ENCODE measurements around the gene ZDHHC14. TPM values are rescaled to one million over a fixed set of nuclear protein-coding genes. Genes with fewer than 3 reads are reported as not detected.

ZDHHC14 gene
- total RNA-seq, 3 donors from 2014 or later: 9.1 to 10.5 (median 10.0) TPM

DNA sequence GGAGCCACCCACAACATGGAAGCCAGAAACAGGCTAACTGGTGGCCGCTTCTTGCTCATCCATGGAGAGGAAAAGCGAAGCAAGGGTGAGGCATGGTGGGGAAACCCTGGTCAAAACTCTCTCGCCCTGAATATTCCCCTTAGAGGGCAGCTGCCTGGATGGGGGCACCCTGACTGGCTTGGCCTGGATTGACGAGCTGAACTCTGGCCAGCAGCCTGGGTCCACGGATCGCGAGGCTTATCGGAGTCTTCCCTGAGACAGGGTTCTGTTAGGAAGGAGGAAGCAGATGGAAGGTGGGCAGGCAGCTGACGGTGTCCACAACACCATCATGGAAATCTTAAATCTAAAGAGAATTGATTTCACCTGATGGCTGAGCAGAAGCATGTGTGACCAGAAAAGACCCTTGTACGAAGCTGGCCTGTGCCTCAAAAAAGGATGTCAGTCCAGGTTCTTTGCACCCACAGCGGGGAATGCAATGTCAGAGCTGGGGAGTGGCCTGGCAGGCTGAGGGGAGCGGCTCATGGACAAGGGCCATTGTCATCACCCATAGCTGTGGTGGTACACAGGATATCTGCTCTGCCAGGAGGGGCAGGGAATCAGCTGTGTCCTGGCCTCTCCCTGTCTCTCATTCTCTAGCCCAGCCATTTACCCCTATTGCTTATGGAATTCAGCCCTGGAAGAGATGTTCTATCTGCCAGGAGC is 332.6 kb downstream of the ZDHHC14 start:
- Histone ChIP-seq H3K36me3 (ENCODE audit: low read depth) (no peaks in the 10 kb centered on the region), H3K4me1 (ENCODE audit: low read depth) (peaks cover 5% of the 10 kb centered on the region), H3K9me3 (no peaks in the 10 kb centered on the region), H3K4me3 (no peak overlapping the region)
- TF ChIP-seq, protein P1, sequence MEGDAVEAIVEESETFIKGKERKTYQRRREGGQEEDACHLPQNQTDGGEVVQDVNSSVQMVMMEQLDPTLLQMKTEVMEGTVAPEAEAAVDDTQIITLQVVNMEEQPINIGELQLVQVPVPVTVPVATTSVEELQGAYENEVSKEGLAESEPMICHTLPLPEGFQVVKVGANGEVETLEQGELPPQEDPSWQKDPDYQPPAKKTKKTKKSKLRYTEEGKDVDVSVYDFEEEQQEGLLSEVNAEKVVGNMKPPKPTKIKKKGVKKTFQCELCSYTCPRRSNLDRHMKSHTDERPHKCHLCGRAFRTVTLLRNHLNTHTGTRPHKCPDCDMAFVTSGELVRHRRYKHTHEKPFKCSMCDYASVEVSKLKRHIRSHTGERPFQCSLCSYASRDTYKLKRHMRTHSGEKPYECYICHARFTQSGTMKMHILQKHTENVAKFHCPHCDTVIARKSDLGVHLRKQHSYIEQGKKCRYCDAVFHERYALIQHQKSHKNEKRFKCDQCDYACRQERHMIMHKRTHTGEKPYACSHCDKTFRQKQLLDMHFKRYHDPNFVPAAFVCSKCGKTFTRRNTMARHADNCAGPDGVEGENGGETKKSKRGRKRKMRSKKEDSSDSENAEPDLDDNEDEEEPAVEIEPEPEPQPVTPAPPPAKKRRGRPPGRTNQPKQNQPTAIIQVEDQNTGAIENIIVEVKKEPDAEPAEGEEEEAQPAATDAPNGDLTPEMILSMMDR (IDR thresholded peaks at IDR 0.05): no peak
- intact Hi-C loops (cut with DNase I, micrococcal nuclease): no loop called here
- ATAC-seq (no peak), DNase-seq (no peak)

DNA sequence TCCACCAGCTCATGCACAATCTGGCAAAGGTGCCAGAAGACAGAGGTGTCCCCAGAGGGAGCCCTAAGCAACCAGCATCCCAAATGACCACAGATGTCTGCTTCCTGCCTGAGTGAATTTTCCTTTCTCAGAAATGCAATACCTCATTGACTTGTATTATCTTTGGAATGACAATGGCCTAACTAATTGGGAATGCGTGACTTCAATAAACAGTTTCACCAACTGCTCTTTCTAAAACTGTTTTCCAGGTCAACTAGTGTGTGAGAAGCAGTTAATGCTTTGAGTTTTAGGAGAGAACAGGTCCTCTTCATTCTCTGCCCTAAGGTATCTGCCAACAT is 333.1 kb downstream of the ZDHHC14 start:
- no peak for ATAC-seq
- Histone ChIP-seq H3K36me3 (ENCODE audit: low read depth) (no peaks in the 10 kb centered on the region), H3K4me1 (ENCODE audit: low read depth) (peaks cover 5% of the 10 kb centered on the region), H3K9me3 (no peaks in the 10 kb centered on the region), H3K4me3 (no peak overlapping the region)
- TF ChIP-seq, protein P1 (IDR thresholded peaks at IDR 0.05): no peak
- intact Hi-C loops (cut with DNase I, micrococcal nuclease): no loop called here
- DNase-seq: no peak

DNA sequence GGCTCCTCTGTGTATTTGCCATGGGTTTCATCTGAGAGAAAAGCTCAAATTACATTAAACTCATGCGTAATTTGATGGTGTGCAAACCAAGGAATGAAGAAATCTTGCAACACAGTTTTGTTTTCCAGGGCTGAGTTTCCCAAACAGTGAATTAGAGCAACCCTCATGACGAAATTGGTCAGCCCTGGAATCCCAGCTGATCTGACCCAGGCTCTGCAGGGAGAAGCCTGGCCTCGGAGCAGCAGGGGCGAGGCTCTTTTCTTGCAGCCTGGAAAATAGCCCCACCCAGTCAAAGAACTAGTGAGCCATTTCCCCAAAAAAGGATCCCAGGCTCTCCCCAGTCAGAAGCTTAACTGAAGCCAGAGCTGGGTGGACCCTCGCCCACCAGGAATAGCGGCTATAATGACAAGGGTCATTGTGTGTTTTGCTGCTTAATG is 334.8 kb downstream of the ZDHHC14 start:
- Histone ChIP-seq H3K9me3 (no peaks in the 10 kb centered on the region), H3K36me3 (ENCODE audit: low read depth) (no peaks in the 10 kb centered on the region), H3K4me1 (ENCODE audit: low read depth) (peaks cover 5% of the 10 kb centered on the region), H3K4me3 (no peak overlapping the region)
- TF ChIP-seq, protein P1 (IDR thresholded peaks at IDR 0.05): no peak
- intact Hi-C loops (cut with DNase I, micrococcal nuclease): no loop called here
- peak; percentile 45 for ATAC-seq
- peak; percentile 38 to 61 (median 50) for DNase-seq

DNA sequence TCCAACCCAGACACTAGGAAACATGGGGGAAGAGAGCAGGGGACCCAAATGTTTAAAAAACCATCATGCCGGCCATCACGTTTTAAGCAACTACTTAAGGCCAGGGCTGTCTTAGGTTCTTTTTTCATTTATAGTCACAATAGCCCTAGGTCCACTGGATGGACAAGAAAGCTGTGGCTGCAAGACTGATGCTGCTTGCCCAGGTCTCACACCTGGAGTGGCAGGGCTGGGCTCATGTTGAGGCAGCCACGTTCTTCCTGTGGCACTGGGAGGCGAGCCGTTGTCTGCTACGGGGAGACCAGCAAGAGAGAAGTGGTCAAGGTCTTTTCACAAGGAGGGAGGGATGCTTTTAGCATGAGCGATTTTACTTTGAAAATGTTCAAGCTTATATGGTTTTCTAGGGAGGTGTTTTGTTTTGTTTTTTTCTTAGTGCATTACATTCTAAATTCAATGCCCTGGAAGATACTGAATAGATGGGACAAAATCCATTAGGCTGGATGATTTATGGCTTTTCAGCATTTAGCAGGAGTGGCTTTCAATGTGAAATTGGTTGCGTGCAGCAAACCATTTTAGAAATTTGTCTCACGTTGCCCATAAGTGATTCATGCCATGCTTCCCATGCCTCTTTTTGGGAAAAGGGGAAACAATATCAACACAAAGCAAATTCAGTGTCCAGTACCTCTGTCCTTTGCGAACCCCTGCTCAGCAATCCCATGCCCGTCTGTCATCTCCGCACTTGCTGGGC is 335.4 kb downstream of the ZDHHC14 start:
- Histone ChIP-seq H3K9me3 (no peaks in the 10 kb centered on the region), H3K4me3 (no peak overlapping the region), H3K36me3 (ENCODE audit: low read depth) (no peaks in the 10 kb centered on the region), H3K4me1 (ENCODE audit: low read depth) (peaks cover 5% of the 10 kb centered on the region)
- DNase-seq (no peak), ATAC-seq (no peak)
- TF ChIP-seq, protein P1 (IDR thresholded peaks at IDR 0.05): no peak
- intact Hi-C loops (cut with DNase I, micrococcal nuclease): no loop called here

DNA sequence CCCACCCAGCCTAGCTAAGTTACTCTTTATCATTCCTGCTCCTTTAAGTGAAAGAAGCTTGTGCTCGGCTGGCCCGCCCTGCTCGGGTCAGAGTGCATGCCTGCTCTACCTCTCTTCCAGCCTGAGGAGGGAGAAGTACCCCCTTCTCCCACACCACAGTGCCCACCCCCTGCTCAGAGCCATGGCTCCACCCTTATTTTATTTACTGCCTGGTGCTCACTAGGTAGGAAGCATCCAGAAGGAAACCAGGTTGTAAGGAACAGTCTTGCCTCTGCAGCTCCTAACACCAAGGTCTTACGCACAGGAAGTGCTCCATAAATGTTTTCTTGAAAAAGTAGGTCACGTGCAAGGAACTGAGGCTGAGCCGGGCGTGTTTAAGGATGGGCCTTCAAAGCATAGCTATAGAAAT is 336.4 kb downstream of the ZDHHC14 start:
- no peaks in the 10 kb centered on the region for H3K36me3 ChIP-seq (ENCODE audit: low read depth)
- peak; percentile 65 to 72 (median 68) for DNase-seq
- intact Hi-C loops (cut with DNase I, micrococcal nuclease): no loop called here
- TF ChIP-seq, protein P1 (IDR thresholded peaks at IDR 0.05): no peak
- peak; percentile 84 for ATAC-seq
- H3K9me3 ChIP-seq: no peaks in the 10 kb centered on the region
- H3K4me1 ChIP-seq (ENCODE audit: low read depth): peaks cover 5% of the 10 kb centered on the region
- H3K4me3 ChIP-seq: no peak overlapping the region
